ENCODE results near the gene HIRIP3. TPM values are rescaled to one million over a fixed set of nuclear protein-coding genes. Genes with fewer than 3 reads are reported as not detected.

Gene HIRIP3
- total and polyA plus RNA-seq, 2 of the 4 experiments (the other 2 are of a cell fraction), result 5.0 to 10.5 TPM

GRCh38 chr16:30017277-30017656 lies 21.9 kb upstream of the HIRIP3 start:
- no peaks in the 10 kb centered on the region for H4K20me1 ChIP-seq (ENCODE audit: insufficient read depth, low read length)
- H2AFZ ChIP-seq (replicated peaks; ENCODE audit: low read length, poor library complexity), result no peak overlapping the region
- POLR2A ChIA-PET (ENCODE audit: unreplicated experiment), result no interaction called here
- H3K9ac ChIP-seq (ENCODE audit: low read depth, low read length), result no peak overlapping the region
- H3K9me1 ChIP-seq (ENCODE audit: insufficient read depth, low read length), result no peaks in the 10 kb centered on the region
- no peak overlapping the region for H3K56ac ChIP-seq (ENCODE audit: extremely low read depth, insufficient read depth, low read length)
- CTCF ChIA-PET, result no interaction called here
- dilution Hi-C loops (cut with HindIII; ENCODE audit: low sequenced_read_pairs, unreplicated experiment) (no loop called here), intact Hi-C loops (cut with micrococcal nuclease) (no loop called here), in situ Hi-C loops (cut with MboI; ENCODE audit: low sequenced_read_pairs) (no loop called here)
- H4K8ac ChIP-seq (ENCODE audit: low read depth in 2 of 2, low read length in 2 of 2), result no peak overlapping the region
- H2BK15ac ChIP-seq (ENCODE audit: low read depth, low read length), result no peak overlapping the region
- H2BK5ac ChIP-seq (ENCODE audit: low read depth, low read length, poor library complexity, severe bottlenecking), result no peak overlapping the region
- no peak overlapping the region for H3K18ac ChIP-seq (ENCODE audit: low read depth, low read length)
- no peak overlapping the region for H3K23ac ChIP-seq (ENCODE audit: low read depth, low read length)
- no peak overlapping the region for H4K91ac ChIP-seq (ENCODE audit: insufficient read depth, low read depth, low read length)
- no peak overlapping the region for H2AK5ac ChIP-seq (ENCODE audit: low read depth, low read length)
- TF ChIP-seq FOS (IDR thresholded peaks at IDR 0.05; ENCODE audit: low read depth, low read length) (no peak), CTCF (conservative IDR thresholded peaks at IDR 0.05; ENCODE audit: low read depth, low read length) (no peak), SMC3 (IDR thresholded peaks at IDR 0.05; ENCODE audit: low read depth, low read length) (no peak), BHLHE40 (IDR thresholded peaks at IDR 0.05; ENCODE audit: low read depth, low read length) (no peak), CHD1 (IDR thresholded peaks at IDR 0.05; ENCODE audit: low read depth, low read length) (no peak), ELK1 (IDR thresholded peaks at IDR 0.05; ENCODE audit: borderline replicate concordance, low read depth, low read length) (no peak), MAZ (IDR thresholded peaks at IDR 0.05; ENCODE audit: borderline replicate concordance, low read depth, low read length) (no peak), RAD21 (IDR thresholded peaks at IDR 0.05; ENCODE audit: low read length) (no peak), RFX5 (IDR thresholded peaks at IDR 0.05; ENCODE audit: low read depth, low read length) (no peak), RCOR1 (IDR thresholded peaks at IDR 0.05; ENCODE audit: insufficient replicate concordance, low read length) (no peak), MXI1 (IDR thresholded peaks at IDR 0.05; ENCODE audit: borderline replicate concordance, low read depth, low read length) (no peak), CEBPB (IDR thresholded peaks at IDR 0.05; ENCODE audit: low read depth, low read length) (no peak), USF2 (IDR thresholded peaks at IDR 0.05; ENCODE audit: low read depth, low read length) (no peak), POLR2A (IDR thresholded peaks at IDR 0.05; ENCODE audit: low read depth, low read length) (no peak), MAFK (IDR thresholded peaks at IDR 0.05; ENCODE audit: low read depth, low read length) (no peak)
- H3K27me3 ChIP-seq (ENCODE audit: control insufficient read depth, insufficient read depth, low read length), result peaks cover under 1% of the 10 kb centered on the region; the same call in 1 of the 2 replicates
- H3K4me1 ChIP-seq (ENCODE audit: control insufficient read depth, insufficient read depth, low read length), result no peaks in the 10 kb centered on the region
- H3K14ac ChIP-seq (replicated peaks; ENCODE audit: low read depth, low read length), result no peak overlapping the region
- no peak overlapping the region for H3K4me3 ChIP-seq (ENCODE audit: insufficient read depth, low read depth, low read length)
- no peak overlapping the region for H3K4ac ChIP-seq (ENCODE audit: low read depth, low read length)
- BruUV-seq (replicated peaks), result no TSS peak
- ATAC-seq (ENCODE audit: low read depth) (no peak), DNase-seq (no peak)
- no peaks in the 10 kb centered on the region for H3K9me3 ChIP-seq (ENCODE audit: control insufficient read depth, insufficient read depth, low read length)
- H2BK120ac ChIP-seq (ENCODE audit: low read depth, low read length), result no peak overlapping the region
- no peak overlapping the region for H2BK20ac ChIP-seq (ENCODE audit: low read depth, low read length)
- no peak overlapping the region for H2AK9ac ChIP-seq (replicated peaks; ENCODE audit: low read depth, low read length, poor library complexity)
- H3K36me3 ChIP-seq (ENCODE audit: control insufficient read depth, insufficient read depth, low read length), result no peaks in the 10 kb centered on the region
- H3K79me1 ChIP-seq (ENCODE audit: low read depth in 1 of 2, low read length in 2 of 2), result no peaks in the 10 kb centered on the region
- no peak overlapping the region for H4K5ac ChIP-seq (ENCODE audit: low read depth, low read length)
- H3K4me2 ChIP-seq (ENCODE audit: low read depth, low read length), result no peak overlapping the region
- no peak overlapping the region for H3K27ac ChIP-seq (ENCODE audit: insufficient read depth, low read length)
- WGBS, 2 experiments (ENCODE audit: extremely low coverage in 2 of 2, insufficient read length in 1 of 2), result no CpG with 5 or more reads among the region's 2 CpGs
